NB4 (cell line): ENCODE data around the gene EXOC8.

Experiments used
- DNase-seq: peaks from one replicate; pipeline ENCODE4 v3.0.0; 2010; ENCODE audit warnings: low read depth
- H3K4me3 ChIP-seq: one replicate; pipeline ENCODE4 v1.5.1; 2011; ENCODE audit warnings: mild to moderate bottlenecking, low read depth, low read length, moderate library complexity
- CTCF ChIP-seq: IDR thresholded peaks from one replicate; pipeline ENCODE4 v1.5.1; 2012; ENCODE audit warnings: low read depth, low read length
- MAX ChIP-seq: IDR thresholded peaks from 2 replicates; pipeline ENCODE4 v1.6.1; 2011; ENCODE audit warnings: low read depth, low read length
- MYC ChIP-seq: IDR thresholded peaks from 2 replicates; pipeline ENCODE4 v1.6.1; 2011; ENCODE audit warnings: low read depth, low read length
- POLR2A ChIP-seq: IDR thresholded peaks from 2 replicates; pipeline ENCODE4 v1.6.1; 2011; ENCODE audit warnings: mild to moderate bottlenecking; ENCODE audit not compliant: insufficient read length; ENCODE audit errors: extremely low read depth

The EXOC8 gene

GRCh38 chr1:231348442-231348841, 10.8 kb upstream of the EXOC8 start:
- no peak for TF ChIP-seq POLR2A
- H3K4me3 ChIP-seq = no peak overlapping the region
- DNase-seq = no peak

- TF ChIP-seq CTCF (no peak), MAX (no peak), MYC (no peak), POLR2A (no peak)
- no peak for DNase-seq
- H3K4me3 ChIP-seq = no peak overlapping the region
These were observed 10.3 kb upstream of the EXOC8 start for GRCh38 chr1:231347961-231348360.

GRCh38 chr1:231340328-231341013, 2.8 kb upstream of the EXOC8 start:
- TF ChIP-seq POLR2A = no peak
- DNase-seq = no peak
- H3K4me3 ChIP-seq = no peak overlapping the region

- peak within 1 kb of the TSS; percentile 97 for H3K4me3 ChIP-seq
- TF ChIP-seq MYC = no peak
- TF ChIP-seq POLR2A = peak; percentile 6
- TF ChIP-seq CTCF = no peak
- no peak for TF ChIP-seq MAX
- peak; percentile 49 for DNase-seq
These were observed 847 bp upstream of the EXOC8 start, which contains the start of gene SPRTN for GRCh38 chr1:231338270-231339128. Gene SPRTN (plus strand): TSS chr1:231338293. CDS start chr1:231338384, 91 bp downstream.

- TF ChIP-seq CTCF = no peak
- TF ChIP-seq MAX = no peak
- no peak for TF ChIP-seq MYC
- no peak for TF ChIP-seq POLR2A
- no peak for DNase-seq
- H3K4me3 ChIP-seq = peak overlapping the region; percentile 97
These were observed 595 bp downstream of the EXOC8 start for GRCh38 chr1:231337043-231337471.

- DNase-seq = peak; percentile 48
- no peak for TF ChIP-seq MAX
- no peak for TF ChIP-seq CTCF
- TF ChIP-seq MYC = no peak
- TF ChIP-seq POLR2A = no peak
- peak overlapping the region; percentile 97 for H3K4me3 ChIP-seq
These were observed 1.7 kb downstream of the EXOC8 start for GRCh38 chr1:231335663-231336602.
